Measurements from ENCODE around the gene ARPC1B. TPM values are rescaled to one million over a fixed set of nuclear protein-coding genes. Genes with fewer than 3 reads are reported as not detected.
"Not testable (repeated sequence)": the region's sequence is repeated elsewhere in the genome, so short reads cannot be mapped to it uniquely, and the experiment has no call there.

Gene ARPC1B
- total and polyA plus RNA-seq, 2 donors (not counting 1 experiment from before 2014, with no cell fraction given) = 245 to 394 TPM

DNA sequence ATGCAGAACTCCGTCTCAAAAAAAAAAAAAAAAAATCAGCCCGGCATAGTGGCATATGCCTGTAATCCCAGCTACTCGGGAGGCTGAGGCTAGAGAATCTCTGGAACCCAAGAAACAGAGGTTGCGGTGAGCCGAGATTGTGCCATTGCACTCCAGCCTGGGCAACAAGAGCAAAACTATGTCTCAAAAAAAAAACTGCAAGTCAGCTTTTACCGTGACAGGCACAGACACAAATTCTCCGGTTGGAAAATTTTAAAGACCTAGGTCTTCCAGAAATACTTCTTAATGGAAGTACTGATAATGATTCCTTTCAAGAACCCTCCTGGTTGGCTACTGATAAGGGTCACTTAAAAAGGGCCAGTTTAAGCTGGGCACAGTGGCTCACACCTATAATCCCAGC lies 19.4 kb upstream of the ARPC1B start:
- no peak for DNase-seq (ENCODE audit: low read depth in 2 of 2)
- no peaks in the 10 kb centered on the region for H3K4me1 ChIP-seq (ENCODE audit: control insufficient read depth, extremely low read depth, insufficient read depth, low read length)
- H3K4me3 ChIP-seq (replicated peaks in 1 of 4; ENCODE audit: control extremely low read depth in 1 of 4, insufficient read depth in 1 of 4, low read depth in 3 of 4, low read length in 4 of 4) = no peak overlapping the region
- H3K27me3 ChIP-seq (ENCODE audit: control insufficient read depth, insufficient read depth, low read length) = no peaks in the 10 kb centered on the region
- no peaks in the 10 kb centered on the region for H3K79me2 ChIP-seq (ENCODE audit: control insufficient read depth, insufficient read depth, low read length)
- H3K27ac ChIP-seq (ENCODE audit: insufficient read depth, low read length) = no peak overlapping the region
- no peaks in the 10 kb centered on the region for H4K20me1 ChIP-seq (ENCODE audit: control insufficient read depth, extremely low read depth, insufficient read depth, low read length)
- H3K4me2 ChIP-seq (ENCODE audit: extremely low read depth, insufficient read depth, low read length) = no peak overlapping the region
- TF ChIP-seq EZH2 (IDR thresholded peaks at IDR 0.05; ENCODE audit: low read length, missing control alignments) = no peak
- TF ChIP-seq, protein P1, sequence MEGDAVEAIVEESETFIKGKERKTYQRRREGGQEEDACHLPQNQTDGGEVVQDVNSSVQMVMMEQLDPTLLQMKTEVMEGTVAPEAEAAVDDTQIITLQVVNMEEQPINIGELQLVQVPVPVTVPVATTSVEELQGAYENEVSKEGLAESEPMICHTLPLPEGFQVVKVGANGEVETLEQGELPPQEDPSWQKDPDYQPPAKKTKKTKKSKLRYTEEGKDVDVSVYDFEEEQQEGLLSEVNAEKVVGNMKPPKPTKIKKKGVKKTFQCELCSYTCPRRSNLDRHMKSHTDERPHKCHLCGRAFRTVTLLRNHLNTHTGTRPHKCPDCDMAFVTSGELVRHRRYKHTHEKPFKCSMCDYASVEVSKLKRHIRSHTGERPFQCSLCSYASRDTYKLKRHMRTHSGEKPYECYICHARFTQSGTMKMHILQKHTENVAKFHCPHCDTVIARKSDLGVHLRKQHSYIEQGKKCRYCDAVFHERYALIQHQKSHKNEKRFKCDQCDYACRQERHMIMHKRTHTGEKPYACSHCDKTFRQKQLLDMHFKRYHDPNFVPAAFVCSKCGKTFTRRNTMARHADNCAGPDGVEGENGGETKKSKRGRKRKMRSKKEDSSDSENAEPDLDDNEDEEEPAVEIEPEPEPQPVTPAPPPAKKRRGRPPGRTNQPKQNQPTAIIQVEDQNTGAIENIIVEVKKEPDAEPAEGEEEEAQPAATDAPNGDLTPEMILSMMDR (conservative IDR thresholded peaks at IDR 0.05 in 1 of 2, IDR thresholded peaks at IDR 0.05 in 1 of 2; ENCODE audit: low read depth in 1 of 2, low read length in 2 of 2) = no peak
- H2AFZ ChIP-seq (ENCODE audit: low read length) = no peak overlapping the region
- H3K9me3 ChIP-seq (ENCODE audit: control insufficient read depth, insufficient read depth, low read depth, low read length) = no peaks in the 10 kb centered on the region
- H3K9ac ChIP-seq (ENCODE audit: insufficient read depth, low read length) = no peak overlapping the region
- peaks cover 16% of the 10 kb centered on the region for H3K36me3 ChIP-seq (ENCODE audit: control insufficient read depth, insufficient read depth, low read length)

- Histone ChIP-seq H3K27me3 (ENCODE audit: control insufficient read depth, insufficient read depth, low read length) (no peaks in the 10 kb centered on the region), H3K4me2 (ENCODE audit: extremely low read depth, insufficient read depth, low read length) (no peak overlapping the region), H3K79me2 (ENCODE audit: control insufficient read depth, insufficient read depth, low read length) (no peaks in the 10 kb centered on the region), H3K4me3 (replicated peaks in 1 of 4; ENCODE audit: control extremely low read depth in 1 of 4, insufficient read depth in 1 of 4, low read depth in 3 of 4, low read length in 4 of 4) (no peak overlapping the region), H4K20me1 (ENCODE audit: control insufficient read depth, extremely low read depth, insufficient read depth, low read length) (no peaks in the 10 kb centered on the region), H3K36me3 (ENCODE audit: control insufficient read depth, insufficient read depth, low read length) (peaks cover 13% of the 10 kb centered on the region), H3K9ac (ENCODE audit: insufficient read depth, low read length) (no peak overlapping the region), H3K4me1 (ENCODE audit: control insufficient read depth, extremely low read depth, insufficient read depth, low read length) (no peaks in the 10 kb centered on the region), H3K9me3 (ENCODE audit: control insufficient read depth, insufficient read depth, low read depth, low read length) (no peaks in the 10 kb centered on the region), H3K27ac (ENCODE audit: insufficient read depth, low read length) (no peak overlapping the region), H2AFZ (ENCODE audit: low read length) (no peak overlapping the region)
- DNase-seq (ENCODE audit: low read depth in 2 of 2) = no peak
- TF ChIP-seq, protein P1 (conservative IDR thresholded peaks at IDR 0.05 in 1 of 2, IDR thresholded peaks at IDR 0.05 in 1 of 2; ENCODE audit: low read depth in 1 of 2, low read length in 2 of 2) = no peak
- no peak for TF ChIP-seq EZH2 (IDR thresholded peaks at IDR 0.05; ENCODE audit: low read length, missing control alignments)
Observed at GRCh38 chr7:99357701-99358490, 16.6 kb upstream of the ARPC1B start.

DNA sequence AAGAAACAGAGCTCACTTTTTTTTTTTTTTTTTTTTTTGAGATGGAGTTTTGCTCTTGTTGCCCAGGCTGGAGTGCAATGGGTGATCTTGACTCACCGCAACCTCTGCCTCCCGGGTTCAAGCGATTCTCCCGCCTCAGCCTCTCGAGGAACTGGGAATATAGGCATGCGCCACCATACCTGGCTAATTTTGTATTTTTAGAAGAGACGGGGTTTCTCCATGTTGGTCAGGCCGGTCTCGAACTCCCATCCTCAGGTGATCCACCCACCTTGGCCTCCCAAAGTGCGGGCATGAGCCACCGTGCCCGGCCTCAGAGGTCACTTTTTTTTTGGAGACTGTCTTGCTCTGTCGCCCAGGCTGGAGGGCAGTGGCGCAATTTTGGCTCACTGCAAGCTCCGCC lies 16.0 kb upstream of the ARPC1B start:
- not testable (repeated sequence) for H3K4me1 ChIP-seq (ENCODE audit: control insufficient read depth, extremely low read depth, insufficient read depth, low read length); H3K27me3 ChIP-seq (ENCODE audit: control insufficient read depth, insufficient read depth, low read length); H3K4me3 ChIP-seq (replicated peaks in 1 of 4; ENCODE audit: control extremely low read depth in 1 of 4, insufficient read depth in 1 of 4, low read depth in 3 of 4, low read length in 4 of 4); H3K9me3 ChIP-seq (ENCODE audit: control insufficient read depth, insufficient read depth, low read depth, low read length); H4K20me1 ChIP-seq (ENCODE audit: control insufficient read depth, extremely low read depth, insufficient read depth, low read length); H3K79me2 ChIP-seq (ENCODE audit: control insufficient read depth, insufficient read depth, low read length); H3K9ac ChIP-seq (ENCODE audit: insufficient read depth, low read length); DNase-seq (ENCODE audit: low read depth in 2 of 2); H2AFZ ChIP-seq (ENCODE audit: low read length); H3K27ac ChIP-seq (ENCODE audit: insufficient read depth, low read length); H3K4me2 ChIP-seq (ENCODE audit: extremely low read depth, insufficient read depth, low read length)
- peaks cover 13% of the 10 kb centered on the region for H3K36me3 ChIP-seq (ENCODE audit: control insufficient read depth, insufficient read depth, low read length)

All from fibroblast of lung (primary cell).